ENCODE results near the gene PHF12.
"Not testable (repeated sequence)": the region's sequence is repeated elsewhere in the genome, so short reads cannot be mapped to it uniquely, and the experiment has no call there.

Gene PHF12

DNA sequence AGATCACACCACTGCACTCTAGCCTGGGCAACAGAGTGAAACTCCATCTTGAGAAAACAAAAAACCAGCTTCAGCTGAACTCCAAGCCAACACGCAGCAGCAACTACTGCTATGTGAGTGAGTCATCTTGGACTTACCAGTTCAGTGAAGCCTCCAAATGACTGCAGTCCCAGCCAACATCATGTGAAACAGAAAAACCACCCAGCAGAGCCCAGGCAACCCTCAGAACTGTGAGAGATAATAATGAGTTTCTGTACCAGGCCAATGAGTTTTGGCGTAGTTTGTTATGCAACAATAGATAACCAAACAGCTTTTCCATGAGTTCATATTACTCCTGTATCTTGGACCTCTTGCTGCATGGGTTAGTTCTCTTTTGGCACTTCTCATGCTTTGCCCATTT lies 23.3 kb downstream of the PHF12 start:
- no peak for DNase-seq

DNA sequence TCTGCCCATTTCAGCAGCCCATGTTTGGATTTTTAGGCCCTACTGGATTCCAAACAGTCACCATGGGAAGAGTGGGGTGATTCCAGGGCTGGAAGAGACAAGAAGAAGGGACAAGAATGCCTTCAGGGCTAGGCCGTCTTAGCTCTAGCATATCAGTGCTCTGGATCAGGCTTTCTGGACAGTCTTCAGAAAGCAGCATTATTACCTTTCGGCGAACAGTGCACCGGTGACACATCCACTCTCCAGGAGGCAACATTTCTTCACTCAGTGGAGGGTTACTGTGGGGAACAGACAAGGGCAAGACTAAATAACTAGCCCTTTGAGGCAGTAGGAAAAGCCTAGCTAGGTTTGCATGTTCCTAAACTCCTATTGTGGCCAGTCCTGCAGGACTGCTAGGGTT lies 24.5 kb downstream of the PHF12 start:
- DNase-seq: no peak

DNA sequence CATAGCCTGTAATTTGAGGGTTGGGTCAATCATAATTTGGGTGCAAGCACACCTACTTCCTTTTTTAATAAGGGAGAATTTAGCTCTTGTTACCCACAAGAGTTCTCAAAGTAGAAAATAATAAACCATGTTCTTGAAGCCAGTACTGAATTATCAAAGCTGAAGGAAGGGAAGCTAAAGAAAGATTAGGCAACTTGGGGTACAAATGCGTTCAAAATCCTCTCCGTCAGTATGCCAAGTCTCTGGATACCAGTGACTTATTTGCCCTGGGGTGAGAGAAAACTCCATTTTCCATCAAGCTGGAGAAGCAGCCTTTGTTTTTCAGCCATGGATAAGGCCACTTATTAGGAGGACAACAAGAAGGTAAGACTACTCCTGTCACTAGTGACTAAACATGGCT lies 25.0 kb downstream of the PHF12 start:
- no peak for DNase-seq

DNA sequence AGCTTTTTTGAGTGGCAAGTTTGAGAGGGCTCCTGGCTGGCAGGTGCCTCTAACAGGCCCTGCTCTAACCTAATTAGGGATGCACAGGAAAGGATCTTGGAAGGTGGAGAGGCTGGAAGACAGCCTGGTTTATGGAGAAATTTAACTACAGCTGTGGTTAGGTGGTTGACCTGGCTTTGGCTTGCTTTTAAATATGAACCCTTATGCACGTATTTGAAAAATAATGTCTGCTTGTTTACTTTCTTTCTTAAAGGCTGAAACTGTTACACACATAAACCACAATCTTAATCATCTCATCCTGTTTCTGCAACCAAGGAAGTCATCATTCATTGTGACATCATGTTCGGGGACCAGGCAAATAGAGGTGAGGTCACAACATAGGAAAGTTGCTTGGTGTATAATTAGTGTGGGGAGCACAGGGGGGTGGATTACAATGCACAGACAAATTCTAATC lies 25.4 kb downstream of the PHF12 start:
- no peak for DNase-seq

DNA sequence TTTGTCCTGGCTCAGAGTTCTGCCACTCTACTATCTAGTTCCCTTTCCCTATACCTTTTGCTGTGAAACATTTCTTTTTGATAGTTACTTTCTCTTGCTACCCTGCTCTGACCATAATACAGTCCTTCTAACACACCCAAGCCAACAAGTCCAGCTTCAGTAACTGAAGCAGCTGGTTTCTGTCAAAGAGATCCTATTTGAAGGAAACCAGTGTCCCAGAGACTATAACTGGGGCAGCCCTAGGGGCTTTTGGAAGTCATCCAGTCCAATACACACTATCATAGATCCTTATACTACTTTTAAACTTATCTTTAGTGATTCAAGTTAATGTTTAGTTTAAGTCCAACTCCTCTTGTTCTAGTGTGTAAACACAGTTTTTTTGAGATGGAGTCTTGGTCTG lies 31.1 kb downstream of the PHF12 start:
- no peak for DNase-seq

DNA sequence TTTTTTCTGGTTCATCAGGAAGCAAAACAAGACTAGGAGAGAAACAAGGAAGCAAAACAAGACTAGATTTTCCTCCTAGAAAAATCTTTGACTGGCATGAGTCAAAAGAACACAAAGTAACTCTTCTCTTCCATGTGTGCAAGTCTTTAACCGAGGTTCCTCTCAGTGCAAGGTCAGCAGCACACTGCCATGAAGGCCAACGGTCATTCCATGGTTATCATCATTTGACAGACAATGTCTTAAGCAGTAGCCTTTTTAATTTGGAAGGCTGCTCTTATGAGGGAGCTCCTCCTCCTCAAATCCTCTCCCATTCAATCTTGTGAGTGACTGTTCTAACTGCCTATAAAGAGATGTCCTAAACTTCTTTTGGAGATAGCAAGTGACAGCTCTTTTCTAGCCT lies 33.0 kb downstream of the PHF12 start:
- DNase-seq: no peak

DNA sequence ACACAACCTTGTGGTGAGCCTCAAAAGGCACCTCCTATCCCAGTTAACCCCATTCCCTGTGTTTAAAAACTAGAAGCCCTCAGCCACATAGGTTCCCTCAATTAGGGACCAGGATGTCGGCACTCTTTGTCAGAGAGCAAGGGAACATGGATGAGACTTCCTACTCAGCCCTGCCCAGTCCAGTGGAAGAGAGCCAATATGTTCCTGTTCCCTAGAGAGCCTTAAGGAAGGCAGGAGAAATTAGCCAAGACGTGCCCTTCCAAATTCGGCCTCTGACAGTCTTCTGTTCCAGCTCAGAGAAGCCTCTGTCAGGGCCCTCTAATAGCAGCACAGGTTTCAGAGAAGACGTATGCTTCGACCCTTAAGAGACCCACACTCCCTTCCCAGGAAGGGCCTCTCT lies 33.9 kb downstream of the PHF12 start:
- DNase-seq: no peak

DNA sequence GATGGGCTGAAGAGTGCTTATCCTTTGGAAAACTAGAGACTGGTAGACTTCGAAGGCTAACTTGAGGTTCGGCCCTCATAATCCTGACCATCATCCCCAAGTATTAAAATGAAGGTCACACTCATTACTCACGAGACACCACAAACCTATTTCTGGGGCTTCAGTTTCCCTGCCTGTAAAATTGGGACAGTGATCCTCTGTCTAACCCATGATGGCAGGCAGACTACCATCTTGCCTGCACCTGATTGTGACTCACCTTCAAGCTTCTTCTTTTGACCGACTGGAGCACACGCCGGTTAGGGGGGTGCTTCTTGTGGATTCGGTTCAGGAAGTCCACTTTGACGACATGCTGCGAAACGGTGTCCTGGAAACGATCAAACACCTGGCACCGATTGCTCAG lies 34.3 kb downstream of the PHF12 start:
- DNase-seq: no peak

DNA sequence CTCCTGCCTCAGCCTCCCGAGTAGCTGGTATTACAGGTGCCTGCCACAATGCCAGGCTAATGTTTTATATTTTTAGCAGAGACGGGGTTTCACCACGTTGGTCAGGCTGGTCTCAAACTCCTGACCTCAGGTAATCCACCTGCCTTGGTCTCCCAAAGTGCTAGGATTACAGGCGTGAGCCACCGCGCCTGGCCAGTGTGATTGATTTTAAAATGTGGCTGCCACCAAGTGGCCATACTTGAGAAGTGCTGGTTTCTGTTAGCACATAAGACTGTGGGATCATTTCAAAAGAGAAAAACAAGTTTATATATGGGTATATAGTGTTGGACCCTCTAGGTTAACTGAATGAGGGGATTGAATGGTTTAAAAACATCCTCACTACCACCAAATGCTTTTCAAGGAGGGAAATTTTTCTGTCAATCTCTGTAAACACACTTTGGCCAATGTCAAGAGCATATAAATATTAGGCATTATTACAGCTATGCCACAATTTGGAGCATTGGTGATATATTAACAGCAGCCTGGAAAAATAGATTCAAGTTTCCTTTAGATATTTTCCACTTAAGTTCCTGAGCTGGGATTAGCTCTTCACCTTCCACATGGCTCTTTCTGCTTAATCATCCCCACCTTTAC lies 34.9 kb downstream of the PHF12 start:
- peak; percentile 60 for DNase-seq

DNA sequence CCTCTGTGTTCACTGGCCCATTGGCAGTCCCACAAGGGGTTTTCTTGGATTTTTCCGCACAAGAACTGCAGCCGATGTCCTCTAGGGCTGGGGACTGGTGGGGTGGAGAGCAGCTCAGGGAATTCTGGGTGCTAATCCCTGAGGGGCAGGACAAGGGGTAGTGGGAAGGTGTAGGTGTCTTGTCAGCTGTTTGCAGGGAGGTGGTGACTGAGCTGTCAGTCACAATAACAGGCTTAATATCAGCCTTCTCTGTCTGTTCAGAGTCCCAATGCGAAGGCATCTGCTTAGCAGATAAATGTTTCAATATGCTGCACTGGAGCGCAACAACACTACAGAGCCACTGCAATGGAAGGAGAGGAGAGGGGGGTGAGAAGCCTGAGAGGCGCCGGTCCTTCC lies 38.4 kb downstream of the PHF12 start:
- no peak for DNase-seq

DNA sequence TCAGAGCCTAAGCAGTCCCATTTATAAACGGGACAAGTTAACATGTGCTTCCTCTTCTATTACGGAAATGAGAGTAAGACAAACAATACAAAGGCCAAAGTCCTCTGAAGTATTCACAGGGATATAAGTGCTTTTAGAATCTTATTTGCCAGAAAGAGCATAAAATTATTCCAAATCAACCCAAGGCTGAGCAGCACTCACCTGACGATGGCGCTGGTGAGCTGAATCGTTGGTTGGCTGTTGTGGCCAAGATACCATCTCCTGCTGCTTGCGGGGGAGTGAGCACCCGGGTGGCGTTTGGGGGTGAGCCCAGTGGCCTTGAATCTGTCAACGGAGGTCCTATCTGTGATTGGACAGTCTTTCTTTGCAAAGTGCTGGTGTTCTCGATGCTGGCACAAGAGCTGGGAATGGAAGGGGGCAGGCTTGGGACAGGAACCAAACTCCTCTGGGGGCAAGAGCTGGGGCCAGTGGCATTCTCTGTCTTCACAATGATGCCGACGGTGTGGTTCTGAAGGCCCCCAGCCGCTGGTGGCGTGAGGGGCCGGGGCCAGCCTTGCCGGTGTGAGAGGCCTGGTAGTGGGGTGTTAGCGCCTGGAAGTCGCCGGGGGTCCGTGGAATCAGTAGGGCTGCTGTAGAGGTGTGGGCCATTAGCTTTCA lies 38.9 kb downstream of the PHF12 start:
- DNase-seq: no peak

DNA sequence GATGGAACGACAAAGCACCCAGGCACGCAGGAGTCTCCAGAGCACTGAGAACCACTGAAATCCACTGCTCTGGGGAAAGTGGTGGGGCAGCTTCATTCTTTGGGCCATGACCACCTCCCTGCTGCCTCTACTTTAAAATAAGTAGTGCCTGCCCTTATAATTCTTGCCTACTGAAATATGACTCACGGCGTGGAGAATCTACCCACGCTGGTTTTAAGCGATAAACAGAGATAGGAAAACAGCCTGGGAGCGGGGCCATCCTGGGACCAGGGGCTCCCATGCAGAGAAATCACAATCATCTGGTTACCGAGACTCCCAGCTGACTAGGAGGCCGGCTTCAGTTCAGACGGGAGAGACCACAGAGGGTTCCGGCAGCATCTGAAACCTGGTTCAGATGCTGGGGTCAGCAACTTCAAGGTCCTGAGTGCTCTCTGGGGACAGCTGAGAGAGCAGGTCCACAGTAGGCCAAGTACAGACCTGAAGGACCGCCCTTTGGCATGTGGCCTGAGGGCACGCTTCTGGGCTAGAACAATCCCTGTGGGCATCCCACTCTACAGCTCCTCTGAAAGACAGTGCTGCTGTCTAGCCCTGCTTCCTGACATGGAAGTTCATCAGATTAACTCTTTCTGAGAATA lies 39.8 kb downstream of the PHF12 start:
- DNase-seq: no peak

DNA sequence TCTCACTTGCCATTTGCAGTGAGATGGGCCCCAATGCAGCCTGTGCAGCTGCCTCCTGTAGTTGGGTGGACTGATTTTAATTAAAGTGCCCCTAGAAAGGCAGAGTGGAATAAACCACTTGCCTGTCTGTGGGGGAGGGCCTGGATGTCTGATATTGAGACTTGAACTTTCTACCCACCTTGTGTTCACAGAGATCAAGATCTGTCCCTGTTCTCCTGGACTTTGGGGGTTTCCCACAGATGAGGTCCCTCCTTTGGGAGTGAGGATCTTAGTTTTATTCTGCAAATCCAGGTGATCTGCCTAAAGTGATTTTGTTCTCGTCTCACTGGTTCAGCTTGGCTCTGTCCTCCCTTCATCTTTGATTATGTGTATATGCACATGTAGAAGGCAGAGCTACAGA lies 40.8 kb downstream of the PHF12 start:
- no peak for DNase-seq

DNA sequence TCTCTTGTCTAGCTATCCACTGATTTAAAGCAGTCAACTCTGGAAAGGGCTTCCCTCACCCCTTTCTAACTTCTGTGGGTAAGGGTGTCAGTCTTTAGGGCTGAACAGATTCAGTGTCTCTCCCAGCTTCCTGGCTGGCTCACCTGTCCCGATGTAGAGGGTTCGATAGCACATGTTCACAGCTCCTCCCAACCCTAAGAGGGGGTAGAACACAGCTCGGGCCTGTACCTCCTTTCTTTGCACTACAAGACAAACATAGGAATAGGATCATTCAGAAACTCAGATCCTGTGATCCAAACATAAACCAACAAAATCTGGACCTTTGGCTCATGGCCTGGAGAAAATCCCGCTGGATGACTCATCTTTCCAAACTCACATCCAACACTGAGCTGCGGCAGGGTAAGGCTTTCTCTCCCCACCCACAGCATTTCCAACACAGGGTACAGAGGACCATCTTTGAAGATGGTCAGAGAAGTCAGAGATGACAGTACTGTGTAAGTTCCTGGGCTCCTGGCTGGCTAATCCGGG lies 42.6 kb downstream of the PHF12 start:
- DNase-seq: no peak

DNA sequence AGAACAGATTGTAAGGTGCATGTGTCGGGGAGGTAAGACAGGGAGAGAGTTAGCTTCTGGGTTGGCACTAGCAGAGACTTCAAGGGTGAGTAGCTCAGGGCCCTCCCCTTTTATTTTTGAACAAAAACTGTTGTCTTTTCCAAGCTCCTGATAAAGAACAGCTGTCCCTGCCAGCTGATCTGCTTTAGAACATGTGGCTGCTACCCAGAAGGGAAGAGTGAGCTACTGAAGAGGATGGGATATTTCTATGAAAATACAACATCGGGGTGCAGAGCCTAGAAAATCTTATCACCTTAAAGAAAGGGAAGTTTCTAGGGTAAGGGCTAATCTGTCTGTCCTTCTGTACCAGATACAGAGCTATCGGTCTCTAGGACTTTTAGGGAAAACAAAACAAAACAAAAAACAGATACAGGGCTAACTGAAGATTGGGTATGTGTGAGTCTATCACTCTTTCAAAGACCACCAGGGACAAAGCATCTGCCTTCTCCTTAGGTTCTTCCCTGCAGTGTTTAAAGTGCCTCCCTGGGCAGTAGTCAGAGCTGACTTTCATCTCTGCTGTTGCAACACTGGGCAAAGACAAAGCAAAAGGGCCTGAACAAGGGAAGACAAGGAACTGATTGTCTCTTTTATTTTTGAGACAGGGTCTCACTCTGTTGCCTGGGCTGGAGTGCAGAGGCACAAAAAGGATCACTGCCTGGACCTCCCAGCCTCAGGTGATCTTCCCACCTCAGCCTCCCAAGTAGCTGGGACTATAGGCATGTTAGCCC lies 43.4 kb downstream of the PHF12 start:
- DNase-seq: no peak

DNA sequence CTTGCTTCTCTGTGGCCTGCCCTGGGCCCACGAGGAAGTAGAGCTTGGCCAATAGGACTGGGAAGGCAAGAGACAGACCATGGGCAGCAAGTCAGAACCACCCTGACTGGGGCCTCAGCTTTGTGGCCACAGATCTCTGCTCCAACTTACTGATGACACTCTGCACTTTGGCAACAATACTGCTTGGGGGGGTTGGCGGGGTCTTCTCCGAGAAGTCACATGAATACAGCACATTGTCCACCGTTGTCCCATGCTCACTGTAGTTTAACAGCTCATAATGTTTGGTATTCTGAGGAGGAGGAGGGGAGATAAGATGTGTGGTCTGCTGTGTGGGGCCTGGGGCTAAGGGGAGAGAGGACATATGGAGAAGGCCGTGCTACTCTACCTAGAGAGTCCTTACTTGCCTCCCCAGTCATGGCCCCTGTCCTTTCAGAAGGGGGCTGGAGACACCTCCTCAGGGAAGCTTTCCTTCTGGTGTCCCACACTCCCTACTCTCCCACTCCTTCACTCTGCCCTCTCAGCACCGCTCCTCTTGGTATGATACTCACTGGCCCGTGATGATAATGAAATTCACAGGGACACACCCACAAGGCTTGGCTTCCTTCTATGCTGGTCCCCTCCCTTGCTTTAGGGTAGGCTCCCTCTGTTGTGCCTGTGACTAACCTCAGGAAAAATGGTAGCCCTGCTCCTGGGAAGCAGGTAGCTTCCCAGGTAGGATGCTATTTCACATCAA lies 44.4 kb downstream of the PHF12 start:
- DNase-seq: no peak

DNA sequence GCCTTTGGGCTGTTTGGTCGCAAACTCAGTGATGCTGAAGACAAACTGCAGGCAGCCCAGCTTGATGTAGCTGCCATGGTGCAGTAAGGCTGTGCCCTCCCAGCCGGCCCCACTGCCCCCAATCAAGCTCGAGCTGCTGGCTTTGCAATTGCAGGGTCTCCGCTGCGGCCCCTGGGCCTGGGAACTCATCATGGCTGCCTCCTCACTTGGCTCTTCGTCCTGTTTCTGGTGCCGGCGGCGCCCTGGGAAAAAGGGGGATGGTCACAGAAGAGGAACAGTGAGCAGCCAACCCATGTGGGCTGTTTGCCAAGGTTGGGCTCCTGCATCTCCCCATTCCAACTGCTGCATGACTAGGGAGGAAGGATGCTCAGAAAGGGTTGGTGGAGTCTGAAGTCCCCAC lies 45.0 kb downstream of the PHF12 start:
- no peak for DNase-seq

DNA sequence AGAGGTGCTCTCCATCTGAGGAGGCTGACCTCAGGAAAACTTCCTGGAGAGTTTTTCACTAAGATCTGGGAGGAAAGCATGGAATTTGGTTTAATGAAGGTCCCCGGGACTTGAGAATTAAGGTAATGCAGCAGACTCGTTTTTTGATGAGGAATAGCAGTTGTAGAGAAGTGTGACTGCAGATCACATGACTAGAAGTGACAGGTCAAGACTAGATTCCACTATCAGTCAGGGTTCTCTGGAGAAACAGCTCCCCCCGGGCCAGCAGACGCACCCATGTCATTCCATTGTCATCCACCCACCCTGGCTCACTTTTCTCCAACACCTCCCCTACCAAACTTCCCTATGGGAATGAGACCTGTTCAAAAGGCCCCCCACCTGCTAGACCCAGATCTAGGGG lies 46.5 kb downstream of the PHF12 start:
- DNase-seq: no peak

DNA sequence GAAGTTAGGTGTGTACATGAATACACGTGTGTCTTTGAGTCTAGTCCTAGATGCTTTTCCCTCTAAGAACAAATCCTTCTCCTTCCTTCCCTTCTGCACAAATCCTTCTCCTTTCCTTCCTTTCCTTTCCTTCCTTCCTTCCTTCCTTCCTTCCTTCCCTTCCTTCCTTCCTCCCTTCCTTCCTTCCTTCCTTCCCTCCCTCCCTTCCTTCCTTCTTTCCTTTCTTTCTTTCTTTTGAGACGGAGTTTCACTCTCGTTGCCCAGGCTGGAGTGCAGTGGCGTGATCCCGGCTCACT lies 47.8 kb downstream of the PHF12 start:
- not testable (repeated sequence) for DNase-seq

DNA sequence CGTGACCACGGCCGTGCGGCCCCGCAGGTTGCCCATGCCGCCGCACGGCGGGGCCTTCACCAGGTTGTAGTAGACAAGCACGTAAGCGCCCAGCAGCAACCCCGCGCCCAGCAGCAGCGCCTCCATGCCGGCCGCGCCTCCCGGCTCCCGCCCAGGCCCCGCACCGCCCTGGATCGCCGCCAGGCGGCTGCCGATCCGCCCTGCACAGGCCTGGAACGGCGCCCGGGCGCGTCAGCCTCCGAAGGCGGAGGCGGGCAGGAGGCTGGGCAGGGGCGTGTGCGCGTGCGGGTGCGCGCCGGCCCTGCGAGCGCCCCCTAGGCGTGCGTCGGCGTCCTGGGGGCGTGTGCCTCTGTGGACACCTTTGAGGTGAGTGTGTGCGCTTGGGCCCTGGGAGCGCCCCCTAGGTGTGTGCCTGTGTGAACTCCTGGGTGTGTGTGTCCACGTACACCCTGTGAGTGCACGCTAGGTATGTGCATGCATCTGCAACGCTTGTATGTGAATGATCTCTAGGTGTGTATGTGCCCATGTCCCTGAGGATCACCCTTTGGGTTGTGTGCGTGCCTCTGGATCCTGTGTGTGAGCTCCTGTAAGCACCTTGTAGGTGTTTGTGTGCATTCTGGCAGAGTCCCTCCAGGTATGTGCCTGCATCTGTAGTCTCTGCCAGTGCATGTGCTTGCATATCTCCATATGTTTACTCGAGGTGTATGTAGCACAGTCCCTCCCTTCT lies 48.3 kb downstream of the PHF12 start, which contains the start of gene DHRS13:
Gene DHRS13 (minus strand): TSS at position 261 of the 727 bp plus-strand sequence. CDS start 135 bp downstream, at position 126.
- peak; percentile 97 for DNase-seq

DNA sequence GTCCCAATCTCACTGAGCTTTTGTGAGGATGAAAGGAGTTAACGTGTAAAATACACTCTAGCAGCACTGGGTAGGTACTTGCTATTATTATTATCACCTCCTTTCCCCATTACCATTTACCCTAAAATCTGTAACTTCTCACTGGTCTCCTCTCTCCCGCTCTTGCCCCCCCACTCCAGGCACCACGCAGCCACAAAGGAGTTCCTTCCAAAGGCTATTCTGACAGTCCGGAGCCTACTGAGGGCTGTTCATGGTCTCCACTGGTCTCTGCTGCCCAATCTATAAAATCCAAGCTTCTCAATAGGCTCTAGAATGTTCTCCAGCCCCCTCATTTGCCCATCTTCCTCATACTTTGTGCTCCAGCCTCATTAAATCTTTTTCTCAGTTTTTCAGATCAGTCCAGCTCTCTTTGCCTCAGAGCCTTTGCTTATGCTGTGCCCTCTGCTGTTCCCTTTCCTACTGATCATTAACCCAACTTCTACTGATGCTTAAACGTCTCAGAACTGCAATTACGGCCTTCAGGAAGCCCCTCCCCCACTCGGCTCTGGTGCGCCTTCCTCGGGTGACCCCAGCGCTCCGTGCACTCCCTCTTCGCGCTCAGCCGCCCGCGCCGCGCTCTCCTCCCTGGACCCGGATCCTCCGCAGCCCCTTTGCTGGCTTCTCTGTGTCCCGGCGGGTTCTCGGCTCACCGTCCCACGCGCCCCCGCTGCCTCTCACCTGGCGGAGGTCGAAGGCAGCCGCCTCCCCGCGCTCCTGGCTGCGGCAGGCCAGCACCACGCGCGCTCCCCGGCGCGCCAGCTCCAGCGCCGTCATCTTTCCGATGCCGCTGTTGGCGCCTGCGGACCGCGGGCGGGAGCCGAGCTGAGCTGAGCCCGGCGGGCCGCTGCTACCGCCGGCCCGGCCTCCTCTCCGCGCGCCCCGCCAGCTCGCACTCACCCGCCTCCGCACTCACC lies 49.2 kb downstream of the PHF12 start:
- DNase-seq: peak; percentile 88
